ENCODE measurements around the gene TAOK1. TPM values are rescaled to one million over a fixed set of nuclear protein-coding genes. Genes with fewer than 3 reads are reported as not detected.

Gene TAOK1
- total and polyA plus RNA-seq, 3 donors from 2014 or later, result 28.4 to 107 (median 101) TPM

- Histone ChIP-seq H3K27ac (no peak overlapping the region), H3K9me3 (no peaks in the 10 kb centered on the region), H3K4me3 (no peak overlapping the region), H3K4me1 (no peaks in the 10 kb centered on the region), H3K36me3 (ENCODE audit: low read depth, missing control alignments) (no peaks in the 10 kb centered on the region), H3K27me3 (no peaks in the 10 kb centered on the region)
- no peak for TF ChIP-seq CTCF (IDR thresholded peaks at IDR 0.05)
- TF ChIP-seq POLR2A (IDR thresholded peaks at IDR 0.05), result no peak
- DNase-seq, result no peak
- whole genome bisulfite sequencing, 2 donors, result 83 to 94% methylated on average over 2 of the region's 2 CpGs
- intact Hi-C loops (cut with DNase I; ENCODE audit: low total_unique reads), result no loop called here
Measured at GRCh38 chr17:29352146-29352545, 38.0 kb upstream of the TAOK1 start.

- no peak overlapping the region for H3K4me3 ChIP-seq
- no peak overlapping the region for H3K27ac ChIP-seq
- no peaks in the 10 kb centered on the region for H3K27me3 ChIP-seq
- TF ChIP-seq POLR2A (IDR thresholded peaks at IDR 0.05) (no peak), CTCF (IDR thresholded peaks at IDR 0.05) (no peak)
- no peak for DNase-seq
- 65 to 69% methylated on average over 2 of the region's 2 CpGs for WGBS, 2 donors
- no peaks in the 10 kb centered on the region for H3K36me3 ChIP-seq (ENCODE audit: low read depth, missing control alignments)
- H3K9me3 ChIP-seq, result no peaks in the 10 kb centered on the region
- intact Hi-C loops (cut with DNase I; ENCODE audit: low total_unique reads), result no loop called here
- H3K4me1 ChIP-seq, result no peaks in the 10 kb centered on the region
Measured at GRCh38 chr17:29357232-29357631, 32.9 kb upstream of the TAOK1 start.

GRCh38 chr17:29357821-29358232 is 32.3 kb upstream of the TAOK1 start:
- Histone ChIP-seq H3K4me3 (no peak overlapping the region), H3K36me3 (ENCODE audit: low read depth, missing control alignments) (no peaks in the 10 kb centered on the region), H3K27ac (no peak overlapping the region), H3K4me1 (no peaks in the 10 kb centered on the region), H3K9me3 (no peaks in the 10 kb centered on the region), H3K27me3 (no peaks in the 10 kb centered on the region)
- DNase-seq, result no peak
- intact Hi-C loops (cut with DNase I; ENCODE audit: low total_unique reads), result no loop called here
- WGBS, 2 donors, result 83 to 89% methylated on average over 5 of the region's 5 CpGs
- no peak for TF ChIP-seq CTCF (IDR thresholded peaks at IDR 0.05)
- TF ChIP-seq POLR2A (IDR thresholded peaks at IDR 0.05), result no peak

GRCh38 chr17:29358416-29358815 is 31.7 kb upstream of the TAOK1 start:
- 96 to 100% methylated on average over 1 of the region's 1 CpG for WGBS, 2 donors
- H3K36me3 ChIP-seq (ENCODE audit: low read depth, missing control alignments), result no peaks in the 10 kb centered on the region
- intact Hi-C loops (cut with DNase I; ENCODE audit: low total_unique reads), result no loop called here
- no peaks in the 10 kb centered on the region for H3K9me3 ChIP-seq
- H3K4me3 ChIP-seq, result no peak overlapping the region
- no peaks in the 10 kb centered on the region for H3K4me1 ChIP-seq
- DNase-seq, result no peak
- no peak overlapping the region for H3K27ac ChIP-seq
- TF ChIP-seq CTCF (IDR thresholded peaks at IDR 0.05), result no peak
- TF ChIP-seq POLR2A (IDR thresholded peaks at IDR 0.05), result no peak
- no peaks in the 10 kb centered on the region for H3K27me3 ChIP-seq

DNA sequence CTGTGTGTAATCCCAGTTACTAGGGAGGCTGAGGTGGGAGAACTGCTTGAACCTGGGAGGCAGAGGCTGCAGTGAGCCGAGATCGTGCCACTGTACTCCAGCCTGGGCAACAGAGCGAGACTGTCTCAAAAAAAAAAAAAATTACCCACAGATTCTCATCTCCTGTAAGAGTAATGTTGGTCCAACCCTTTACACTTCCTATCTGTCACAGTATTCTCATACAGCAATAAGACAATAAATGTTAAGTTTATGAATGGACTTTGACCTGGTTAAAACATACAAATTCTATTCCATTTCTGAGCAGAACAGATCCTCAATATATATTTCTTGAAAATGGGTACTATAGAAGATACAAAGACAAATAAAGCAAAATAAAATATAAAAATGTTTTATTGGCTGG is 30.4 kb upstream of the TAOK1 start:
- H3K27ac ChIP-seq, result no peak overlapping the region
- TF ChIP-seq CTCF (IDR thresholded peaks at IDR 0.05) (no peak), POLR2A (IDR thresholded peaks at IDR 0.05) (no peak)
- intact Hi-C loops (cut with DNase I; ENCODE audit: low total_unique reads), result no loop called here

More for the DNA sequence above, 30.4 kb upstream of the TAOK1 start:
- DNase-seq, result no peak
- Histone ChIP-seq H3K36me3 (ENCODE audit: low read depth, missing control alignments) (no peaks in the 10 kb centered on the region), H3K4me3 (no peak overlapping the region), H3K9me3 (no peaks in the 10 kb centered on the region), H3K27me3 (no peaks in the 10 kb centered on the region), H3K4me1 (no peaks in the 10 kb centered on the region)
- WGBS, 2 donors, result 86 to 93% methylated on average over 3 of the region's 3 CpGs
